ENCODE measurements around the gene USP15.
"Not testable (repeated sequence)": the region's sequence is repeated elsewhere in the genome, so short reads cannot be mapped to it uniquely, and the experiment has no call there.

Gene USP15

DNA sequence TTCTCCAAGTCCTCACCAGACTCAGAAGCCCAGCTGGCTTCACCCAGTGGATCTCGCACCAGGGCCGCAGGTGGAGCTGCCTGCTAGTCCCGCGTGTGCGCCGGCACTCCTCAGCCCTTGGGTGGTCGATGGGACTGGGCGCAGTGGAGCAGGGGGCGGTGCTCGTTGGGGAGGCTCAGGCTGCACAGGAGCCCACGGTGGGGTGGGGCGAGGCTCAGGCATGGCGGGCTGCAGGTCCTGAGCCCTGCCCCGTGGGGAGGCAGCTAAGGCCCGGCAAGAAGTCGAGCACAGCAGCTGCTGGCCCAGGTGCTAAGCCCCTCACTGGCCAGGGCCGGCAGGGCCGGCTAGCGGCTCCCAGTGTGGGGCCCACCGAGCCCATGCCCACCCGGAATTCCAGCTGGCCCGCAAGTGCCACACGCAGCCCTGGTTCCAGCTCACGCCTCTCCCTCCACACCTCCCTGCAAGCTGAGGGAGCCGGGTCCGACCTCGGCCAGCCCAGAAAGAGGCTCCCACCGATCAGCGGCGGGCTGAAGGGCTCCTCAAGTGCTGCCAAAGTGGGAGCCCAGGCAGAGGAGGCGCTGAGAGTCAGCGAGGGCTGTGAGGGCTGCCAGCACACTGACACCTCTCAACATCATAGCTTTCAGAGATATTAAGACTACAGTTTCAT lies 201.1 kb downstream of the USP15 start:
- H3K36me3 ChIP-seq (ENCODE audit: control insufficient read depth, insufficient read depth, low read length); H3K27me3 ChIP-seq (ENCODE audit: control insufficient read depth, insufficient read depth, low read length, poor library complexity, severe bottlenecking); H3K4me3 ChIP-seq (ENCODE audit: insufficient read depth, low read depth, low read length); H3K9me3 ChIP-seq (ENCODE audit: control insufficient read depth, low read length); H3K27ac ChIP-seq (ENCODE audit: insufficient read depth, low read depth, low read length, poor library complexity, severe bottlenecking); H3K4me1 ChIP-seq (ENCODE audit: control insufficient read depth, insufficient read depth, low read length): not testable (repeated sequence)
- WGBS, 2 experiments = 94 to 95% methylated on average over 32 of the region's 32 CpGs

DNA sequence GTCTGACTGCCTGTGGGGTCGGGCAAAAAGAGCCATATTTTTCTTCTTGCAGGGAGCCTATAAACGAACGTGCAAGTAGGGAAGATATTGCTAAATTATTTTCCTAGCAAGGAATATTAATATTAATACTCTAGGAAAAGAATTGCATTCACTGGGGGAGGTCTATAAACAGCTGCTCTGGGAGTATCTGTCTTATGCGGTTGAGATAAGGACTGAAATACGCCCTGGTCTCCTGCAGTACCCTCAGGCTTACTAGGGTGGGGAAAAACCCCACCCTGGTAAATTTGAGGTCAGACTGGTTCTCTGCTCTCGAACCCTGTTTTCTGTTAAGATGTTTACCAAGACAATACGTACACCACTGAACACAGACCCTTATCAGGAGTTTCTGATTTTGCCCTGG lies 203.0 kb downstream of the USP15 start:
- H3K9me3 ChIP-seq (ENCODE audit: control insufficient read depth, low read length); H3K27me3 ChIP-seq (ENCODE audit: control insufficient read depth, insufficient read depth, low read length, poor library complexity, severe bottlenecking): not testable (repeated sequence)

More for the DNA sequence above, 203.0 kb downstream of the USP15 start:
- H3K4me1 ChIP-seq (ENCODE audit: control insufficient read depth, insufficient read depth, low read length); H3K4me3 ChIP-seq (ENCODE audit: insufficient read depth, low read depth, low read length); H3K27ac ChIP-seq (ENCODE audit: insufficient read depth, low read depth, low read length, poor library complexity, severe bottlenecking); H3K36me3 ChIP-seq (ENCODE audit: control insufficient read depth, insufficient read depth, low read length): not testable (repeated sequence)
- 81 to 90% methylated on average over 5 to 7 of the region's 7 CpGs for WGBS, 2 experiments

Data from ectodermal cell (in vitro differentiated cells).